Smooth muscle cell of the brain vasculature (primary cell): Measurements from ENCODE around the gene VPS33A.
"Not testable (repeated sequence)": the region's sequence is repeated elsewhere in the genome, so short reads cannot be mapped to it uniquely, and the experiment has no call there.

Experiments used
- DNase-seq: peaks from one replicate; pipeline ENCODE4 v3.0.0-alpha.2; 2012; ENCODE audit warnings: low read depth, low spot score

Gene VPS33A

GRCh38 chr12:122204167-122205052 is 61.9 kb downstream of the VPS33A start:
- DNase-seq = no peak

GRCh38 chr12:122203301-122204166 is 62.8 kb downstream of the VPS33A start, which contains the start of gene B3GNT4:
Gene B3GNT4 (plus strand): TSS chr12:122203709. CDS start chr12:122204619, 910 bp downstream.
- no peak for DNase-seq

- DNase-seq = not testable (repeated sequence)
These were observed 63.5 kb downstream of the VPS33A start for GRCh38 chr12:122202811-122203210.

- no peak for DNase-seq
These were observed 64.3 kb downstream of the VPS33A start for GRCh38 chr12:122202017-122202416.

GRCh38 chr12:122201381-122201780 is 64.9 kb downstream of the VPS33A start:
- DNase-seq = no peak

- DNase-seq = no peak
These were observed 65.6 kb downstream of the VPS33A start for GRCh38 chr12:122200541-122201175.

GRCh38 chr12:122199484-122200355 is 66.6 kb downstream of the VPS33A start:
- no peak for DNase-seq

- DNase-seq = no peak
These were observed 68.7 kb downstream of the VPS33A start for GRCh38 chr12:122197612-122197966.

GRCh38 chr12:122195405-122195804 is 70.9 kb downstream of the VPS33A start:
- no peak for DNase-seq

- DNase-seq = no peak
These were observed 71.5 kb downstream of the VPS33A start for GRCh38 chr12:122194804-122195203.

- no peak for DNase-seq
These were observed 73.9 kb downstream of the VPS33A start for GRCh38 chr12:122192441-122192840.

- peak; percentile 20 for DNase-seq
These were observed 75.2 kb downstream of the VPS33A start for GRCh38 chr12:122190842-122191668.

GRCh38 chr12:122189626-122190475 is 76.4 kb downstream of the VPS33A start:
- no peak for DNase-seq

GRCh38 chr12:122187466-122187865 is 78.8 kb downstream of the VPS33A start:
- no peak for DNase-seq

GRCh38 chr12:122185494-122186082 is 80.7 kb downstream of the VPS33A start:
- DNase-seq = no peak

- DNase-seq = no peak
These were observed 81.2 kb downstream of the VPS33A start for GRCh38 chr12:122185079-122185478.

- DNase-seq = no peak
These were observed 81.8 kb downstream of the VPS33A start for GRCh38 chr12:122184517-122184916.

GRCh38 chr12:122183588-122183940 is 82.7 kb downstream of the VPS33A start:
- no peak for DNase-seq
